ENCODE results near the gene ZBTB7C.

Gene ZBTB7C

DNA sequence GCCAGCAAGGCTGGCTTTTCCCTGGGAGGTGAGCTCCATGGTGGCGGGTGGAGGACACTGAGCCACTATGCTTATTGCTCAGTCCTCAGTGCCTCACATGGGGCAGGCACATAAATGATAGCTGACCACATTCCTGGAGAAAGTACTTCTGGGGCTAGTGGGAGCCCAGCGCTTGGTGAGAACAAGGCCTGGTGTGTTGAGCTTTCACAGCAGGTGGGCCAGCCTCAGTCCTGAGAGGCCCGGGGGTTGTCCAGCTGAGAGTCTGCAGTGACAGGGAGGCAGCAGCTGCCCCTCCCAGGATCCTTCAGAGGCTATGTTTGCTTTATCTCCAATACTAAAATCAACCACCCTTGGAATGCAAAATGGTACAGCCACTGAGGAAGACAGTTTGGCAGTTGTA lies 217.7 kb downstream of the ZBTB7C start:
- no peak for DNase-seq (ENCODE audit: low spot score)

DNA sequence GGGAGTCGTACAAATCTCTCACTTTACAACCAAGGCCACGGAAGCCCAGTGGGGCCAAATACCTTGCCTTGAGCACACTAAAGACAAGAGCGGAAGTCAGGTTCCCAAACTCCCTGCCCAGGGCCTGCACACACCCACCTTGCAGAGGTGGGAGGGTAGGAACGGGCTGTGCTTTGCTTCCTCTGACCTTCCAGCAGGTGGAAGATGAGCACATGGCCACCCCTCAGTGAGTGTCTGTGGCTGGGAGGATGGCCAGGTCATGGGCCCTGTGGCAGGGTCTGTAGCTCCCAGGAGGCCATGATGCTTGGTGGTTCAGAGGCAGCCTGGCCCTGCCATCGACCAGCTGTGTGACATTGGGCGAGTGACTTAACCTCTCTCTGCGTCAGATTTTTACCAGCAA lies 218.2 kb downstream of the ZBTB7C start:
- no peak for DNase-seq (ENCODE audit: low spot score)

- DNase-seq (ENCODE audit: low spot score), result no peak
Observed at GRCh38 chr18:48188609-48189008, 220.6 kb downstream of the ZBTB7C start.

GRCh38 chr18:48186861-48187260 lies 222.3 kb downstream of the ZBTB7C start:
- DNase-seq (ENCODE audit: low spot score), result no peak

DNA sequence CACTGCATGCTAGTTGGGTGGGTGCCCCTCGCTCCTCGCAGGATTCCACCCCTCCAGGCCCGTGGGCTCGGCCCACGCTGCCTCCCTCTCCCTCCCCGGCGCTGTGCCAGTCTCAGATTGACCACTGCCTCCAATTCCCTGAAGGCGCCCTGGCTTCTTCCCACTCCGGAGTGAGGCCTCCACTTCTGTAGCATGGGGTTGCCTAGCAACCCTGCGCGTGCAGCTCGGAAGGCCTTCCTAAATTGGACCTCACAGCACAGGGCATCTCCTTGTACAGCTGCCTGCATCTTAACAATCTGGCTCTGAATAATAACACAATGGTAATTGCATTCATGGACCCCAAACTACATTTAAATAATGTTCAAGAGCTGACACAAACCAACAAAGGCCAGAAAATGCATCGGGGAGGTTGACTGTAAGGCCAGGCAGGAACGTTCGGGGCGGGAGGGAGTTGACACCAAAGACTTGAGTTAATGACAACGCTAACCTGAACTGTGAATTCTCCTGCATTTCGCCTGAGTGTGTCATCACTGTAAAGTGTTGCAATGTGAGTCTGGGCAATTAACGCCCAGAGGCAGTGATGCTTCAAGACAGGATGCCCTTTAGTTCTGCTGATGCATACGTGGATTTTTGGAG lies 222.9 kb downstream of the ZBTB7C start:
- no peak for DNase-seq (ENCODE audit: low spot score)

DNA sequence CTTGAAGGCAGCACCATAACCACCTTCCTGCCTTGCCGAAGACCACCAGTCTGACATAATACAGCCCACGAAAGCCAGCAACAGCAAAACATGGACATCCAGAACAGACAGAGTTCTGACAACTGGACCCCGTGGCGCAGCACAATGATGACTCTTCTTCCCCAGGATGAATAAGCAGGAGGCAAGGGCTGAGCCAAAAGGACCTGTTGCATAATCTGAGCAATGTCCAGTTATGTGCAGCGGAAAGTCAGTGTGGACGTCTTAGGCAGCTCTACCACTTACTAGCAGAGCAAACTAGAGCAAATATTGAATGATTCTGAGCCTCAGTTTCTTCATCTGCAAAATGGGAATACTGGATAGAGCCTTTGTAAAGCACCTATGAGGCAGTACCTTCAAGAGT lies 225.1 kb downstream of the ZBTB7C start:
- no peak for DNase-seq (ENCODE audit: low spot score)

DNA sequence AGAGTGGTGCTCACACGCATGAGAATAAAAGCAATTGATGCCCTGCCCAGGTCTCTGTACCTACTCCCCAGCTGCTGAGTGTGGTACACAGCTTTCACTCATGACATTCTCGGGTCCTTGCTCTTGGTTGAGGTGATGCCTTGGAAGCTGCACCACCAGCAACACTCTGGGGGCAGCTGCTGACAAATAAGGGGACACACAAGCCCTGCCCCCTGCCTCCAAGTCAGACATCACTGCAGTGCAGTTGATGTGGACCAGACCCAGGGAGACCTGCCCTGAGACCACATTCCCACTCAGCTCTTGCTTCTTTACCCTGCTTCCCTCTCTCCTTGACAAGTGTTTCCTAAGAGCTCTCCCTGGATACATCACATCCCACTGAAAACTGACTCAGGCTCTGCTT lies 225.6 kb downstream of the ZBTB7C start:
- DNase-seq (ENCODE audit: low spot score), result no peak

DNA sequence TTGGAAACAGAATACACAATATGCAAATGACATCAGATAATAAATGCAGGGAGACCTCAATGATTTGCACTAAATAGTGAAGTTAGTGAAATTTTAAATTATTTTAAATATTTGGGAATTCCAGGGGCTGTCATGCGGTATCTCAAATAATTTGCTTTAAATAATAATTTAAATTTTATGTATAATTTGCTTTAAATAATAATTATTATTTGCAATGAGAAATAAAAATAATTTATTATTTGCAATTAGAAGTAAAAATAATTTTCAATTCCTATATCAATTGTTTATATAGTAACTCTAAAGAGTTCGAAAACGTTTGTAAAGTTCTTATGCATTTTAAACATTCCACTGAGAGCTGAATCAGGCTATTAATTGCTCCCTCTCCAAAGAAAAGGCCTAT lies 226.4 kb downstream of the ZBTB7C start:
- DNase-seq (ENCODE audit: low spot score), result no peak

DNA sequence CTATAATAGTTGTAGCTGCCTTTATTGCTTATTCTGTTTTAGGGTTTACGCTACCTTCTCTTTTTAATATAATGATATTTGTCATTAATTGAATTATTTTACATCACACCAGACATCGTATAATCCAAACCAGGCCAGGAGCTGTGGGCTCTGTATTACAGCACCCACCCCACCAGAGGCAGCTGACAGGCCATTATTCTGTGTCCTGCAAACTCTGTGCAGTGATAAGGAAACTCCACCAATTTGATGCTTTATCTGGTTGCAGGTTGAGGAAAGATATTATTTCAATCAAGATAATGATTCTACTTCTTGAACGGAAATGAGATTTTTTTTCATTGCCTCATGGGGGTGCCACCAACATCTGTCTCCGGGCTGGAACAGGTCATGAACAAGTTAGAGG lies 227.3 kb downstream of the ZBTB7C start:
- no peak for DNase-seq (ENCODE audit: low spot score)

DNA sequence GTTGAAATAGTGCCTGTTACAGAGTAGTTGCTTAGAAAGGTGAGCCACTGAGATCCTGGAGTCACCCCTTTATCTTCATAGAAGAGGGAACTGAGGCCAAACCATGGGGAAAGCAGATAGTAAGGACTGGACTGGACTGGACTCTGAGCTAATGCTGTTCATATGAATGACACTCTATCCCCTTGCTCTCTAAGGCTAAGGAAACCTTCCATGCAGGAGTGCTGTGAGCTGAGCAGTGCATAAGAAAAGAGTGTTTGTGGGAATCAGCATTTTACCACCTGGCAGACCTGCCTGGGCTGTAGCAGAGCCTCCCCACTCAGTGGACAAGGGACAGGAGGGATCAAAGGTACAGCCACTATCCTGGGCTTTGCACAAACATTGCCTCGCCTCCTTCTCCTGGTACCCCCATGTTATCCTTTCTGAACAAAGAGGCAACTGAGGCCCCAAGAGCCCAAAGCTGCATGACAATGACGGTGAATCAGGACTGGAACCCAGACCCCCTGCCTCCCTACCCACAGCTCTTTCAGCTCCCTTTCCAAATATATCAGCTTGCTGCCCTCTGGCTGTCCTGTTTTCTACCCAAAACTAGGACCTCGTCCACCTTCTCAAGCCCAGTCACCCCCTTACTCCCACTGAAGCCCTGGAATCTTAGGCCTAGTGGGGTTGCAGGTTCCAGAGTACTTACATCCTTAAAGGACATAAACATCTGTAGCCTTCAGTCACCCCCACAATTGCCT lies 227.9 kb downstream of the ZBTB7C start:
- no peak for DNase-seq (ENCODE audit: low spot score)

DNA sequence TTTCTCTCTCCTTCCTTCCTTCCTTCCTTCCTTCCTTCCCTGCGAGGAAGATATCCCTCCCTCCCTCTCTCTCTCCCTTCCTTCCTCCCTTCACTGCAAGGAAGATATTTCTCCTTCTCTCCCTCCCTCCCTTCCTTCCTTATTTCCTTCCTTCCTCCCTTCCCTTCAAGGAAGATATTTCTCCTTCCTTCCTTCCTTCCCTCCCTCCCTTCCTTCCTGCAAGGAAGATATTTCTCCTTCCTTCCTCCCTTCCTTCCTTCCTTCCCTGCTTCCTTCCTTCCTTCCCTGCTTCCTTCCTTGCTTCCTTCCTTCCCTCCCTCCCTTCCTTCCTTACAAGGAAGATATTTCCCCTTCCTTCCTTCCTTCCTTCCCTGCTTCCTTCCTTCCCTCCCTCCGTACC lies 229.5 kb downstream of the ZBTB7C start:
- no peak for DNase-seq (ENCODE audit: low spot score)

DNA sequence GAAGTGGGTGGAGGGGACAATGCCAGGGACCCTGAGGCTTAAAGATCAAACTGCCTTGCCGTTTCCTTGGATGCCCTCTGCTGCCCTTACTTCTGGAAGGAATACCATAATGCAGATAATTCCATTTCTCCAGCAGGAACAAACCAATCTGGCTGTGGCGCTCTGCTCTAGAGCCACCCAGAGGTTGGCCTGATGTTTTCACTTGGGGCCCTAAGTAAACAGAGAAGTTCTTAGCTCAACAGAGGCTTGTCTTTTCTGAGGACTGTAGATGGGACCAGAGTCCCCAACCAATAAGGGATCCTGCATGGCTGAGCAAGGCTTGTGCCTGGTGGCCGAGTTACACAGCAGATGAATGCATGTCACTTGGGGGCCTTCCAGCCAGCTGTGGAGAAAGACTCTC lies 230.2 kb downstream of the ZBTB7C start:
- DNase-seq (ENCODE audit: low spot score), result no peak

DNA sequence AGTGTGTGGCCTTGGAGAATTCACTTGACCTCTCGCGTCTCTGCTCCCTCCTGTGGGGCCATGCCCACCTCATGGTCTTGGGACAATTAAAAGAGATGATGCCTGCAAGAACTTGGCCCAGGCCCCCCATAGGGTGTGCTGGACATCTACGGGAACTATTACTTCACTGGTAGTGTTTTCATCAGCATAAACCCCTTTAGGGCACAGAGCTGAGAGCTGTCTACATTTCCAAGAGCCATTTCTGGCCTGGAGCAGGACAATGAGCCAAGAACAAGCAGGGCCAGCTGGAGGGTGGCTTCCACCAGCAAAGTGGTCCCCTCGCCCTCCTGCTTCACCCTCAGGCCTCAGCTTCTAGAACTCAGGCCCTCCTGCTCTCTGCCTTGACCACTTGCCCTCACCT lies 232.3 kb downstream of the ZBTB7C start:
- no peak for DNase-seq (ENCODE audit: low spot score)

DNA sequence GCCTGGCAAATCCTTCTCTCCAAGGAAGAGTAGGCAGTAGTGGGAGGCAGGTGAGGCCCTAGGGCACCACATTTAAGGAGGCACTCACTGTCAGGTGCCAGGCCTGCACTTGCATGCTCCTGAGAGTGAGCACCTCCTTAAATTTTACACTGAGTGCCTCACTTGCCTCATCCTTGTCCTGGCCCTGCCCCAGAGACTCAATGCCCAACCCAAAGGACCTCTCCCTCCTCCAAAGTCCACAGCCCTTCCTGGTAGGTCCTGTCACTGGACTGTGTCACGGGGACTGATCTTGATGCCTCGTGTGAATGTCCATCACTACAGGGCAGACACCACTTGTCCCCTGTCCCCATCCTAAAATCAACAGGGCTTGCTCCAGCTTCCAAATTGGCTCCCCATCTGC lies 235.6 kb downstream of the ZBTB7C start:
- DNase-seq (ENCODE audit: low spot score), result no peak

GRCh38 chr18:48172226-48173006 lies 236.8 kb downstream of the ZBTB7C start:
- no peak for DNase-seq (ENCODE audit: low spot score)

DNA sequence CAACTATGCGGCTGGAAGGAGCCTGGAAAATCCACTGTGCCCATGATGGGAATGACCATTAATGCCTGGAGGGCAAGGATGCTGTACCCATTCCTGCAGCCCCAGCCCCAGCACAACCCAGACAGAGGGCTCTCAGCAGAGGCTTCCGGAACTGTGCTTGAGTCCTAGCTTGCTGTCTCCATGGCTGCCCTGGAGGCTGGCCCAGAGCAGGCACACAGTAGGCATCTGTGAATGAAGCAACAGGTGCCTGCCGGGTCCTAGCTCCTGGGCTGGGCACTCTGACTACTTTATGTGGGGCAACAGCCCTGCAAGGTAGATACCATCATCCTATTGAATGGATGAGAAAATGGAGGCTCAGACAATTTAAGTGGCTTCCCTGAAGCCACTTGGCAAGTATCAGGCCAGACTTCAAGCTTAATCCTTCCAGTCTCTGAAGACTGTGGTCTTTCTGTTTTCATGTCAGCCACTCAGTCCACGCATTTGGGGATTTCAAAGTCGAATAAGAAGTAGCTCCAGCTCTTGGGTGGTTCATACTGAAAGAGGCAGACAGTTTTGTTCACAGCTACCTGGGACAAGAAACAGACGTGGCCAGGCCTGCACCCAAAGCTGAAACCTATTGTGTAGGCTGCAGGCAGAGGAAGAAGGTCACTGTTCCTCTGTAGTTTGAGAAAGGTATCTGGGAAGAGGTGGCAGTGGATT lies 237.5 kb downstream of the ZBTB7C start:
- DNase-seq (ENCODE audit: low spot score), result no peak

- no peak for DNase-seq (ENCODE audit: low spot score)
Observed at GRCh38 chr18:48170651-48171050, 238.5 kb downstream of the ZBTB7C start.

GRCh38 chr18:48168861-48169260 lies 240.3 kb downstream of the ZBTB7C start:
- no peak for DNase-seq (ENCODE audit: low spot score)

GRCh38 chr18:48167897-48168253 lies 241.3 kb downstream of the ZBTB7C start:
- no peak for DNase-seq (ENCODE audit: low spot score)

DNA sequence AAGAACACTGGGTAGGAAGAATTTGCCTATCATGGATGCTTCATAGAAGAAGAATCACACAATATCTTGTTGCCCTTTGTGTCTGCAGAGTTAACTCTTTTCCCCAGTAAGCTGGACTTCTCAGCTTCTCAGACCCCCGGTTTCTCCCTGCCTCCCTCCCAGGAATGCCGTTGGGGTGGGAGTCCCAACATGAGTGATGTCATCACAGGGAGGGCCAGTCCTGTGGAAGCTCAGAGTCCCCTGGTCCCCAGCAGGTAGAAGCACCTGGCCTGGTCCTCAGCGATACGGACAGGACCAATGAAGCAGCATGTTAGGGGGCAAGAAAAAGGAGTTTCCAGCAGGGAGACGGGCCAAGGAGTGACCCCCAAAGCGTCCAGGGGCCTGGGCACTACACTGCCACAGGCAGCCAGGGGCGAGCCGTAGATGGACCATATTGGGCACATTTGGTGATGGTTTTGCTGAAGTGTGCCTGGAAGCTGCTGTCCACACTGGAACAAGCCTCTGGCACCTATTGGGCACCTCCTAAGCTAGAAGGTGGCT lies 242.8 kb downstream of the ZBTB7C start:
- DNase-seq (ENCODE audit: low spot score), result no peak

DNA sequence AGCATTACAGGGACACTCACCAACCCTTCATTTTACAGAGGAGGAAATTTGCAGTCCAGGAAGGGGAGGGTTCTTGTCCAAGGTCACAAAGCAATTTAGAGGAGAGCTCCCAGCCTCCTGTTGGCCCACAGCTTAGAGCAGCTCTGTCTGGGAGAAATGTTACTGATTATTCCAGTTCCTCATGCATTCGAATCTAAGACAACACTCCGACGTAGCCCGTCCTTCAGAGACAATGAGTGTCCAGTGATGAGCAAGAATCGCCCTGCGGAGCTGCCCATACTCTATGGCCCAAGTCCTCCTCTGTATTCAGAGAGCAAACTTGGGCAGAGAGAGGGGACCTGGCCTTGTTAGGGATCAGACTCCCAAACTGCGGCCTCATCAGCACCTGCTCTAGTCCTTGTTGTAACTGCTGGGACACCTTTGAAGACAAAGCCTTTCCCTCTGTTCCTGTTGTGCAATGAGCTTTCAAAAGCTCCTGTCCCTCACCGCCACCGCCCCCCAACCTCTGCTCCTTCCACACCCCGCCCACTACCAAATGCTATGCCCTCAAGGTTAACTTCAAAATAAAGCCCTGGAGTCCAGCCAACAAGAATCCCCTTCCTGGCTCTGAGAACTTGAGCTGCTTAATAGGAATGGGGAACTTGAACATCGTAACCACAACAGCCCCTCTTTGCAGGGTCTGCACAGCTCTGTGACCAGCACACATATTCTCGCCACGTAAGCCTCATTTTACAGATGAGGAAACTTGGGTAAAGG lies 243.9 kb downstream of the ZBTB7C start:
- DNase-seq (ENCODE audit: low spot score), result no peak

- DNase-seq (ENCODE audit: low spot score), result no peak
Observed at GRCh38 chr18:48164701-48165100, 244.5 kb downstream of the ZBTB7C start.

Data from hepatic stellate cell (primary cell).